ENCODE results near the gene IL17C. TPM values are rescaled to one million over a fixed set of nuclear protein-coding genes. Genes with fewer than 3 reads are reported as not detected.
A peak's percentile ranks its signal among the peaks of the same experiment; 100 is the strongest.

The IL17C gene
- total and polyA plus RNA-seq, 9 of the 15 experiments (the other 6 are each of a cell fraction or from before 2014, with no cell fraction given): not detected

DNA sequence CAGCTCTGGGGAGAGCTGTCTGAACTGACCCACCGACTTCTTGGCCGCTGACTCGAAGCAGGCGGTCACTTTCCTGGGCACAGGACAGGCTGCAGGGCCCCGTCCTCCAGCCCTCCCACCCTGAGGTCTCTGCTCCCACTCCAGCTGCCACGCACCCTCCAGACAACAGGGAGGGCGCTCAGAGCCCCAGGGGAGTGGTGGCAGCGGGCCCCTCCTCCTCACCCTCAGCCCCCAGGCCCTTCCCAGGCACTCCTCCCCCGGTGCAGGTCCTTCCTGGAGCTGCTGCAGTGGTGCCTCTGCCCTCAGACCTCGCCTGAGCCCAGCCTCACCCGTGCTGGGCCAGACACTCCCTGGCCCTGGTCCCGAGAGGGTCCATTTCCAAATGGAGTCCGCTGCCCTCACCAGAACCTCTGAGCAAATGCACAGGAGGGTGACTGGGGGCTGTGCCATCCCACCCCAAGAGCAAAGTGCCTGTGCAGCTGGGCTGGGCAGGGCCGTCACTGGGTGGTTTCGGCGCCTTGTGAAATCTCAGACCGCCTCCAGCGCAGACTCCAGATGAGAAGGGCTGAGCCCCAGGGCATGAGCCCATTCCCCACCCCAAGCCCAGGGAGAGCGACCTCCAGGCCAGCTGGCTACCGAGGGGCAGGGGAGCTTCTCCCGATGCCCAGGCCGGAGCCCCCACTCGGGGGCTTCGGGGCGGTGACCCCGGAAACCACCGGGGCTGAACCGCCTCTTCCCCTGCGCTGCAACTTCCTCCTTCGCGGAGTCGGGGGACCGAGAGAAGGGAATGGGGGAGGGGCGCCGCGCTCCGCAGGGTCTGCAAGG, 11.8 kb downstream of the IL17C start (continued):
- TF ChIP-seq, protein P1, sequence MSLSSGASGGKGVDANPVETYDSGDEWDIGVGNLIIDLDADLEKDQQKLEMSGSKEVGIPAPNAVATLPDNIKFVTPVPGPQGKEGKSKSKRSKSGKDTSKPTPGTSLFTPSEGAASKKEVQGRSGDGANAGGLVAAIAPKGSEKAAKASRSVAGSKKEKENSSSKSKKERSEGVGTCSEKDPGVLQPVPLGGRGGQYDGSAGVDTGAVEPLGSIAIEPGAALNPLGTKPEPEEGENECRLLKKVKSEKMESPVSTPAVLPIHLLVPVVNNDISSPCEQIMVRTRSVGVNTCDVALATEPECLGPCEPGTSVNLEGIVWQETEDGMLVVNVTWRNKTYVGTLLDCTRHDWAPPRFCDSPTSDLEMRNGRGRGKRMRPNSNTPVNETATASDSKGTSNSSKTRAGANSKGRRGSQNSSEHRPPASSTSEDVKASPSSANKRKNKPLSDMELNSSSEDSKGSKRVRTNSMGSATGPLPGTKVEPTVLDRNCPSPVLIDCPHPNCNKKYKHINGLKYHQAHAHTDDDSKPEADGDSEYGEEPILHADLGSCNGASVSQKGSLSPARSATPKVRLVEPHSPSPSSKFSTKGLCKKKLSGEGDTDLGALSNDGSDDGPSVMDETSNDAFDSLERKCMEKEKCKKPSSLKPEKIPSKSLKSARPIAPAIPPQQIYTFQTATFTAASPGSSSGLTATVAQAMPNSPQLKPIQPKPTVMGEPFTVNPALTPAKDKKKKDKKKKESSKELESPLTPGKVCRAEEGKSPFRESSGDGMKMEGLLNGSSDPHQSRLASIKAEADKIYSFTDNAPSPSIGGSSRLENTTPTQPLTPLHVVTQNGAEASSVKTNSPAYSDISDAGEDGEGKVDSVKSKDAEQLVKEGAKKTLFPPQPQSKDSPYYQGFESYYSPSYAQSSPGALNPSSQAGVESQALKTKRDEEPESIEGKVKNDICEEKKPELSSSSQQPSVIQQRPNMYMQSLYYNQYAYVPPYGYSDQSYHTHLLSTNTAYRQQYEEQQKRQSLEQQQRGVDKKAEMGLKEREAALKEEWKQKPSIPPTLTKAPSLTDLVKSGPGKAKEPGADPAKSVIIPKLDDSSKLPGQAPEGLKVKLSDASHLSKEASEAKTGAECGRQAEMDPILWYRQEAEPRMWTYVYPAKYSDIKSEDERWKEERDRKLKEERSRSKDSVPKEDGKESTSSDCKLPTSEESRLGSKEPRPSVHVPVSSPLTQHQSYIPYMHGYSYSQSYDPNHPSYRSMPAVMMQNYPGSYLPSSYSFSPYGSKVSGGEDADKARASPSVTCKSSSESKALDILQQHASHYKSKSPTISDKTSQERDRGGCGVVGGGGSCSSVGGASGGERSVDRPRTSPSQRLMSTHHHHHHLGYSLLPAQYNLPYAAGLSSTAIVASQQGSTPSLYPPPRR (CRISPR knock-in tag; IDR thresholded peaks at IDR 0.05; ENCODE audit: borderline replicate concordance): 0 out of 2 replicates have a peak, but pooled peaks have one; percentile 52
- TF ChIP-seq ZFP30 (CRISPR knock-in tag; IDR thresholded peaks at IDR 0.05; ENCODE audit: borderline replicate concordance) (no peak), KDM4B (IDR thresholded peaks at IDR 0.05; ENCODE audit: borderline replicate concordance in 2 of 2, low read depth in 1 of 2) (peak in 1 of 2 experiments; percentile 15; a peak in 1 of 4 replicates), FOXK1 (CRISPR knock-in tag; IDR thresholded peaks at IDR 0.05; ENCODE audit: borderline replicate concordance) (no peak), RB1 (IDR thresholded peaks at IDR 0.05; ENCODE audit: low read depth) (0 out of 2 replicates have a peak, but pooled peaks have one; percentile 12), DMBX1 (CRISPR knock-in tag; IDR thresholded peaks at IDR 0.05; ENCODE audit: borderline replicate concordance) (no peak), E2F5 (CRISPR knock-in tag; IDR thresholded peaks at IDR 0.05) (0 out of 2 replicates have a peak, but pooled peaks have one; percentile 0), HMGN3 (IDR thresholded peaks at IDR 0.05; ENCODE audit: borderline replicate concordance, extremely low read depth, insufficient read length, low read depth, low read length) (peak; percentile 48), SP1 (CRISPR knock-in tag; IDR thresholded peaks at IDR 0.05) (peak; percentile 44), ELF4 (CRISPR knock-in tag; IDR thresholded peaks at IDR 0.05) (no peak), ELF1 (tag; IDR thresholded peaks at IDR 0.05) (peak; percentile 59), ZBTB2 (IDR thresholded peaks at IDR 0.05) (0 out of 2 replicates have a peak, but pooled peaks have one; percentile 22), PCBP1 (IDR thresholded peaks at IDR 0.05; ENCODE audit: low read depth, low read length, poor library complexity, severe bottlenecking) (no peak), RBM15 (IDR thresholded peaks at IDR 0.05; ENCODE audit: insufficient read depth, low read length) (no peak), ZNF184 (CRISPR knock-in tag; IDR thresholded peaks at IDR 0.05) (peak; percentile 35; the same call in 1 of the 2 replicates), CXXC5 (CRISPR knock-in tag; IDR thresholded peaks at IDR 0.05) (peak; percentile 40; the same call in 1 of the 2 replicates), ETV5 (CRISPR knock-in tag; IDR thresholded peaks at IDR 0.05; ENCODE audit: low read depth) (peak; percentile 40; the same call in 1 of the 2 replicates), TBL1XR1 (IDR thresholded peaks at IDR 0.05; ENCODE audit: low read length in 2 of 2) (no peak), ZNF274 (IDR thresholded peaks at IDR 0.05; ENCODE audit: borderline replicate concordance, low read depth, low read length) (0 out of 2 replicates have a peak, but pooled peaks have one; percentile 24)

All from K562 (cell line).